Measurements from ENCODE around the gene RAMACL.

RAMACL gene

DNA sequence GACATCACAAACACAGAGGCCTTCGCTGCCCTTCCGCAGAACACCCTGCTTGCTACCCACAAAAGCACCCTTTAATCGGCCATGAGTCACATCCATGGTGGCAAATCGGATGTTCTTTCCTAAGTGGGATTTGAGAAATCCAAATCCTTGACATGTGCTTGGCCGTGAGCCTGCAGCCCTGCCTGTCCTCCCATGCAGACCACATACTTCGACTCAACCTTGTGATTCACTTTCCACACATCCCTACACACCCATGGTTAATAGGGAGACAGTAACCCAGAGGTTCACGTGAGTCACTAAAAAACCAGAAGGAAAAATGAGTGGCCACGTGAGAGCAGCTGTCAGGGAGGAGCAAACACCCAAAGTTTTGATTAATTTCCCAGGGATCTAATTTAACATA lies 19.4 kb downstream of the RAMACL start:
- Mint-ChIP-seq H3K36me3 (peaks cover 4% of the 10 kb centered on the region), H3K27me3 (no peaks in the 10 kb centered on the region), H3K4me3 (no peak overlapping the region), H3K9me3 (no peaks in the 10 kb centered on the region), H3K4me1 (peaks cover 2% of the 10 kb centered on the region), H3K27ac (no peak overlapping the region)
- ATAC-seq (ENCODE audit: low read depth) (no peak), DNase-seq (ENCODE audit: low spot score in 2 of 2) (no peak)

GRCh38 chr6:166566026-166567011 lies 20.2 kb downstream of the RAMACL start:
- Mint-ChIP-seq H3K4me3 (no peak overlapping the region), H3K27me3 (no peaks in the 10 kb centered on the region), H3K36me3 (peaks cover 6% of the 10 kb centered on the region), H3K9me3 (peaks cover under 1% of the 10 kb centered on the region), H3K4me1 (peaks cover 2% of the 10 kb centered on the region), H3K27ac (no peak overlapping the region)
- DNase-seq (ENCODE audit: low spot score in 2 of 2) (no peak), ATAC-seq (ENCODE audit: low read depth) (no peak)

DNA sequence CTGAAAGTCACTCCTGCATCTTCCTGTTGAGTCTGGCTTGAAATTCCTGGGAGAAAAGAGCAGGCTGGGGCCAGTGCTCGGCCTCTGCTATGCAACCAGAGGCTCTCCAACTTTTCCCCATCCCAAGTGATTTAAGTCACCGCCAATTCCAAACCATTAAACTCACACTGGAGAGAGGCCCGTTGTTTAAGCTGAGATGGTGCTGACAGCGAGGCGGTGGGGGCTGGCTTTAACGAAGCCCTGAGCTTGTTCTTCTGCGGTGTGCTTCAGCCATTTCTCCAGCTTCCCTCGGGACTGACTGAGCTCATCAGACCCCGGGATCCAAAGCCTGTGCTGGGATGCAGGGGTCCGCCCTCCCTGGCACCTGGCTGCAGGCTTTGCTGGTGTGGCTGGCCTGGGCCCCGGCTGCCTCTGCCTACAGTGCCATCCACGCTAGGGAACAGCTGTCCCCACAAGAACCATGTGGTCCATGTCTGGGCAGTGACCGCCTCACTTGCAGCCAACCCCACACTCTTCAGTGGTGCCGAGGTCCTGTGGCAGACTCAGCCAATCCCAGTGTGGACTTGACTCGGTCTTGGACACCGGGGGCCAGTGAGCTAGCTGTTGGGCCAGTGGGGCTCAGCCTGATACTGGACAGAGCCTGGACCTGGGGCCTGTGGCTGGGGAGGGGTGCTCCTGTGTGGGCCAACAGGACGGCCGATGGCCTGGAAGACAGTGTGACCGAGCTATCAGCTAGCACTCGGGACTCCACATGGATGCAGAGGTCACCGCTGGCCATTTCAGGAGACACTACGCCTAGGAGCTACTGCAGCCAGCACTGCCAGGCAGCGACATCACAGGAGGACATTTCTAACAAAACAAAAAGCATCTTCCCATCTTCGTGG lies 21.2 kb downstream of the RAMACL start:
- no peak for ATAC-seq (ENCODE audit: low read depth)
- no peak overlapping the region for H3K27ac Mint-ChIP-seq

DNA sequence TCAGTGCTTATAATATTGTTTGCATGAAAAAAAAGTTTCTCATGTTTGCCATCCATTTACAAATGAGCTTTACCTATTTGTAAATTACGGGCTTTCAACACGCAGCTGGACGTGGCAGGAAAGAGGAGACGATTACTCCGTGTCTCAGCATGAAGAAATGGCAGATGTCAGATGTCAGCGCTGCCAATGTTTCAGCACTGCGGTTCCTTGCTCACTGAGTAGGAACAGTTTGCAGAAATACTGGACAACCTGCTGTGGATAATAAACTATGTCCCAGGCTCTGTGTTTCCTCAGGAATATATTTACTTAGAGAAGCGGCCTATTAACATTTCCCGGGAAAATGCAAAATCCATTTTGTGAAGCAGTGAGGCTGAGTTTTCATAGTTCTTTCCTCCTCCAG lies 22.7 kb downstream of the RAMACL start:
- H3K4me1 Mint-ChIP-seq: peaks cover 2% of the 10 kb centered on the region
- ATAC-seq (ENCODE audit: low read depth) (no peak), DNase-seq (ENCODE audit: low spot score in 2 of 2) (no peak)
- H3K4me3 Mint-ChIP-seq: no peak overlapping the region
- H3K36me3 Mint-ChIP-seq: peaks cover 14% of the 10 kb centered on the region
- no peaks in the 10 kb centered on the region for H3K27me3 Mint-ChIP-seq
- peaks cover 5% of the 10 kb centered on the region for H3K9me3 Mint-ChIP-seq
- H3K27ac Mint-ChIP-seq: no peak overlapping the region

More for the DNA sequence above, 21.2 kb downstream of the RAMACL start:
- Mint-ChIP-seq H3K36me3 (peaks cover 6% of the 10 kb centered on the region), H3K27me3 (no peaks in the 10 kb centered on the region), H3K9me3 (peaks cover 2% of the 10 kb centered on the region), H3K4me1 (peaks cover 2% of the 10 kb centered on the region), H3K4me3 (no peak overlapping the region)
- DNase-seq (ENCODE audit: low spot score in 2 of 2): no peak

- Mint-ChIP-seq H3K36me3 (peaks cover 15% of the 10 kb centered on the region), H3K4me1 (peaks cover 2% of the 10 kb centered on the region), H3K27me3 (no peaks in the 10 kb centered on the region), H3K9me3 (peaks cover 5% of the 10 kb centered on the region), H3K4me3 (no peak overlapping the region), H3K27ac (no peak overlapping the region)
- no peak for DNase-seq (ENCODE audit: low spot score in 2 of 2)
- no peak for ATAC-seq (ENCODE audit: low read depth)
These were observed 23.3 kb downstream of the RAMACL start for GRCh38 chr6:166563200-166563599.

DNA sequence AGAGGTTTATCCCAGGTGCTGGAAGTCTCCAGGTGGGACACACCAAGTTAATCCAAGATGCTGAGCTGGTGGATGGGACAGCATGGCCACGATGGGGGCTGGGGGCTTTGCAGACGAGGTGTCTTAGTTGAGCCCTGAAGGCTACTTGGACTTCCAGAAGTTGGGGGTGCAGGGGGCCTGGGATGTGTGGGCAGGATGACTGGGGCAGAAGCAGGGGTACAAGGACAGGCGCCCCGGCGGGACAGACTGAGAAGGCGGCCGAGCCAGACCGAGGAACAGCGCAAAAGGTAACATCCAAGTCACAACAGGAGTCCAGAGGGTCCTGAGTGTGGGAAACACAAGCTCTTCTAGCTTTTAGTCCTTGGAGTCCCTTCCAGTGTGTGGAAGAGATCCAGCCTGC lies 23.8 kb downstream of the RAMACL start:
- H3K4me3 Mint-ChIP-seq: no peak overlapping the region
- H3K27me3 Mint-ChIP-seq: no peaks in the 10 kb centered on the region
- no peak for DNase-seq (ENCODE audit: low spot score in 2 of 2)
- H3K27ac Mint-ChIP-seq: no peak overlapping the region
- H3K36me3 Mint-ChIP-seq: peaks cover 15% of the 10 kb centered on the region
- H3K9me3 Mint-ChIP-seq: peaks cover 5% of the 10 kb centered on the region
- no peak for ATAC-seq (ENCODE audit: low read depth)
- peaks cover 3% of the 10 kb centered on the region for H3K4me1 Mint-ChIP-seq

DNA sequence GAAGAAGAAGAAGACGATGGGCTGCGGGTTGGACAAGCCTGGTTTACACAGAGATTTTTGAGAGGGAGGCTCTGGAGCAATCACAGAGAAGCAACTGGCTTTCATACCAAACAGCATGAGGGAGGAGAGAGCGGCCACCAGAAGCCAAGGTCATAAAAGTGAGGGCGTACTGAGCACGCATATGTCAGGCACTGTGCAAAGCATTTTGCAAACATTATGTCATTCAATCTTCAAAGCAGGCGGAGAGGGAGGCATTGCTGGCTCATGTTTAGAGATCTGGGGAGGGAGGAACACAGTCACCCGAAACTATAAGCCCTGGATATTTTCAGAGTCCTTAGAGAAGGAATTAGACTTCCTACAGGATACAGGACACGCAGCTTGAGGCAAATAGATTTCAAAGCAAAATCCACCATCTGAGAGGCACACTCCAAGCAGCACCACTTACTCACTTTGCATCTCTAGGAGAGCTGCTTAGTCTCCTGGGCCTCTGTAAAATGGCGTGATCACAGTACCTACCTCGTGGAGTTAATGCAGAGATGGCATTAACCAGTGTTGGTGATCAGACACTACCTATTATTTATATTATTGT lies 24.6 kb downstream of the RAMACL start:
- Mint-ChIP-seq H3K27me3 (peaks cover 4% of the 10 kb centered on the region), H3K4me3 (no peak overlapping the region), H3K36me3 (peaks cover 15% of the 10 kb centered on the region), H3K9me3 (peaks cover 5% of the 10 kb centered on the region), H3K27ac (no peak overlapping the region), H3K4me1 (peaks cover 9% of the 10 kb centered on the region)
- DNase-seq (ENCODE audit: low spot score in 2 of 2): no peak
- no peak for ATAC-seq (ENCODE audit: low read depth)

GRCh38 chr6:166560222-166560621 lies 26.3 kb downstream of the RAMACL start:
- H3K4me3 Mint-ChIP-seq: no peak overlapping the region
- no peak for DNase-seq (ENCODE audit: low spot score in 2 of 2)
- peaks cover 5% of the 10 kb centered on the region for H3K9me3 Mint-ChIP-seq
- peaks cover 6% of the 10 kb centered on the region for H3K27me3 Mint-ChIP-seq
- peaks cover 15% of the 10 kb centered on the region for H3K36me3 Mint-ChIP-seq
- peaks cover 12% of the 10 kb centered on the region for H3K4me1 Mint-ChIP-seq
- H3K27ac Mint-ChIP-seq: no peak overlapping the region
- ATAC-seq (ENCODE audit: low read depth): no peak

DNA sequence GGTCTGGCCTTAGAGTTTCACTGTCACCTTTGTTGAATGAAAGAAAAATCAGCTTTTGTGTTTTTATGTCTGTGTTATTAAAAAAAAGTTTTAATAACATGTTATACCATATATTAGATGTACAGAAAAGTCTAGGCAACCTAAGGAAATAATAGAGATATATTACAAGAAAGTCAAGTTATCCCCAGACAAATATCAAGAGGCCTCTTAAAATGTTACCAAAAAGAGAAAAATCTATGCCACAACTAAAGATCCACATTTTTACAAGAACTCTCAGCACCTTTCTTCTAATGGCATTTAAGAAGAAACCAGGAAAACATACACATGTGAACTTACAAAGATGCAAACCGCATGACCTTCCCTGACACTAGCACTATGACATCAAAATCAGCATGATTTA lies 26.8 kb downstream of the RAMACL start:
- ATAC-seq (ENCODE audit: low read depth) (no peak), DNase-seq (ENCODE audit: low spot score in 2 of 2) (no peak)
- Mint-ChIP-seq H3K4me3 (no peak overlapping the region), H3K27ac (no peak overlapping the region), H3K36me3 (peaks cover 15% of the 10 kb centered on the region), H3K9me3 (peaks cover 5% of the 10 kb centered on the region), H3K4me1 (peaks cover 12% of the 10 kb centered on the region), H3K27me3 (peaks cover 6% of the 10 kb centered on the region)

DNA sequence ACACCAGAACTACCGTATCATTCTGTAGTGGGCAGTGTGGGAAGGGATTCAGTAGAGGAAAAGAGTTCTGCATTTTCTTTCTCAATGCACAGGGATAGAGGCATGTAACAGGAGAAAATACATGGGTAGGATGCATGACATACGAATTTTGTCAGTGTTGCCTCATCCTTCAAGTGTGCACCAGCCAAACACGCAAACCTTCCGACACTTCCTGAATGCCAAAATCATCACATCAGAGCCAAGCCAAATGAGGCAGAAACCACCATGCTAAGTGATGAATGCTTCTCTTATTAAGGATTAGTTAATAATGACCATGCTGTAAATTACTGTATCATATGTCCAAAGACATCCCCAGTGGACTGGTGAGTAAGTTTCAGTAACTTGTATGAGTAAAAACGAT lies 27.3 kb downstream of the RAMACL start:
- H3K27ac Mint-ChIP-seq: no peak overlapping the region
- H3K9me3 Mint-ChIP-seq: peaks cover 5% of the 10 kb centered on the region
- no peak overlapping the region for H3K4me3 Mint-ChIP-seq
- DNase-seq (ENCODE audit: low spot score in 2 of 2) (no peak), ATAC-seq (ENCODE audit: low read depth) (no peak)
- H3K27me3 Mint-ChIP-seq: peaks cover 6% of the 10 kb centered on the region
- peaks cover 12% of the 10 kb centered on the region for H3K4me1 Mint-ChIP-seq
- peaks cover 12% of the 10 kb centered on the region for H3K36me3 Mint-ChIP-seq

DNA sequence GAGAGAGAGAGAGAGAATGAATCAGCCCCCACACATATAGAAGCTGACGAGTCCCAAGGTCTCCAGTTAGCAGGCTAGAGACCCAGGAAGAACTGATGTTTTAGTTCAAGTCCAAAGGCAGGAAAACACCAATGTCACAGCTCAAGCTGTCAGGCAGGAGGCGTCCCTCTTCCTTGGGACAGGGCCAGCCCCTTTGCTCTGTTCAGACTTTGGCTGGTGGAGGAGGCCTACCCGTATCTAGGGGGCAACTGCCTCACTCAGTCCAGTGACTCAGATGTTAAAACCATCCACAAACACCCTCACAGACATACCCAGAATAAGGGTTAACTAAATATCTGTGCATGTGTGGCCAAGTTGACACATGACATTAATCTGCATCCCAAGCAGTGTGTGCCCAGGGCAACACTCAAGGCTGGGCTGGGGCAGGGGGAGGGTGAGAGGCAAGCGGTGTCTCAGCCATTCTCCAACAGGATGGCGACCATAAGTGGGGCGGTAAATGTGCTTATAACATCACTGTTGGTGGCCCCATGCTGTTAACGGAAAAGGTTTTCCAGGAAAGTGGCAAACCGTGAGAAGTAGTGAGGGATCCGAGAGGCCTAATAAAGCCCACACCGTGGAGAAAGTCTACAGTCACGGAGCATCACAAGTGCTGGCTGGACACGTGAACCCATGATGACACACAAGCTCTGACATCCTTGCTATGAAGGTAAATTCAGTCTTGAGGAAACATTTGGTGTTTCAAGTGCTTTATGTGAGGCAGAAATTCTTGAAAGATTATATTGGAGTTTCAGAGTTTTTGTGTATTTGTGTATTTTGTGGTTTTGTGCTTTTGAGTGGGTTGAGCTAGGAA lies 28.1 kb downstream of the RAMACL start:
- Mint-ChIP-seq H3K4me1 (peaks cover 12% of the 10 kb centered on the region), H3K27ac (no peak overlapping the region), H3K36me3 (peaks cover 11% of the 10 kb centered on the region), H3K4me3 (no peak overlapping the region), H3K9me3 (peaks cover 5% of the 10 kb centered on the region), H3K27me3 (peaks cover 6% of the 10 kb centered on the region)
- no peak for ATAC-seq (ENCODE audit: low read depth)
- DNase-seq (ENCODE audit: low spot score in 2 of 2): no peak

GRCh38 chr6:166556863-166557322 lies 29.6 kb downstream of the RAMACL start:
- H3K9me3 Mint-ChIP-seq: peaks cover 5% of the 10 kb centered on the region
- no peak overlapping the region for H3K27ac Mint-ChIP-seq
- peaks cover 11% of the 10 kb centered on the region for H3K4me1 Mint-ChIP-seq
- H3K36me3 Mint-ChIP-seq: peaks cover 11% of the 10 kb centered on the region
- peaks cover 6% of the 10 kb centered on the region for H3K27me3 Mint-ChIP-seq
- no peak overlapping the region for H3K4me3 Mint-ChIP-seq
- DNase-seq (ENCODE audit: low spot score in 2 of 2) (no peak), ATAC-seq (ENCODE audit: low read depth) (no peak)

- Mint-ChIP-seq H3K4me3 (no peak overlapping the region), H3K27ac (no peak overlapping the region)
These were observed 30.1 kb downstream of the RAMACL start for GRCh38 chr6:166556336-166556735.

More at GRCh38 chr6:166556336-166556735, 30.1 kb downstream of the RAMACL start:
- peaks cover 5% of the 10 kb centered on the region for H3K9me3 Mint-ChIP-seq
- DNase-seq (ENCODE audit: low spot score in 2 of 2): no peak
- ATAC-seq (ENCODE audit: low read depth): no peak
- H3K36me3 Mint-ChIP-seq: peaks cover 10% of the 10 kb centered on the region
- peaks cover 6% of the 10 kb centered on the region for H3K27me3 Mint-ChIP-seq
- peaks cover 11% of the 10 kb centered on the region for H3K4me1 Mint-ChIP-seq

Measured in memory B cell (primary cell).